ENCODE results near the gene MPHOSPH10. TPM values are rescaled to one million over a fixed set of nuclear protein-coding genes. Genes with fewer than 3 reads are reported as not detected.

The MPHOSPH10 gene
- total and polyA plus RNA-seq, 2 of the 13 experiments (the other 11 are each of a cell fraction or from before 2014, with no cell fraction given): 37.8 to 137 TPM

- no peak for DNase-seq (ENCODE audit: low spot score)
- no peak overlapping the region for H3K27ac ChIP-seq (ENCODE audit: extremely low read length, insufficient read depth, low read length)
- H3K27me3 ChIP-seq (ENCODE audit: control insufficient read depth in 1 of 2, insufficient read depth in 2 of 2, low read length in 2 of 2): 0 out of 5 replicates have a peak, but pooled peaks cover 0 to 3% of the 10 kb centered on the region in 2 experiments
- no TSS peak for BruUV-seq (replicated peaks)
- H3K36me3 ChIP-seq (replicated peaks in 1 of 2; ENCODE audit: control insufficient read depth in 1 of 2, insufficient read depth in 2 of 2, low read length in 2 of 2): no peaks in the 10 kb centered on the region
- no peak overlapping the region for H3K4me2 ChIP-seq (ENCODE audit: low read depth, low read length)
- no peaks in the 10 kb centered on the region for H3K4me1 ChIP-seq (ENCODE audit: insufficient read depth, low read length)
- no peaks in the 10 kb centered on the region for H3K9me3 ChIP-seq (ENCODE audit: low read length)
- intact Hi-C loops (cut with micrococcal nuclease; ENCODE audit: unreplicated experiment): no loop called here
- ChIA-PET POLR2A (interaction anchor here (1.1 kb wide), 1 partner anchor 120 kb away, joined by 3 read pairs; the partner anchor contains the start of gene NAGK), CTCF (ENCODE audit: low intra/inter-chr PET ratio, low total read pairs) (no interaction called here)
- no peak overlapping the region for H3K4me3 ChIP-seq (replicated peaks in 1 of 3; ENCODE audit: insufficient read depth in 1 of 3, low read depth in 2 of 3, low read length in 3 of 3)
- H3K9ac ChIP-seq (ENCODE audit: insufficient read depth, low read depth, low read length): no peak overlapping the region
- H3K79me2 ChIP-seq (ENCODE audit: insufficient read depth, low read length): no peaks in the 10 kb centered on the region
- in situ Hi-C loops (cut with HindIII; ENCODE audit: extremely low pct_ligation_motif_present, low pct_unique_long_range_greater_than_20kb): no loop called here
- FAIRE-seq: no peak
- H4K20me1 ChIP-seq (ENCODE audit: insufficient read depth, low read length): no peaks in the 10 kb centered on the region
- no peak for ATAC-seq
- H2AFZ ChIP-seq (ENCODE audit: low read length): no peak overlapping the region
- 3% methylated on average over 2 of the region's 2 CpGs for WGBS (ENCODE audit: low lambda C conversion rate)
- TF ChIP-seq RXRA (CRISPR knock-in tag; IDR thresholded peaks at IDR 0.05) (no peak), DNMT3B (CRISPR knock-in tag; conservative IDR thresholded peaks at IDR 0.05) (no peak), CBX2 (IDR thresholded peaks at IDR 0.05; ENCODE audit: low read depth, low read length) (no peak), CBX2 (CRISPR knock-in tag; IDR thresholded peaks at IDR 0.05; ENCODE audit: low read depth) (no peak), ZNF546 (CRISPR knock-in tag; conservative IDR thresholded peaks at IDR 0.05) (no peak), ZNF207 (IDR thresholded peaks at IDR 0.05; ENCODE audit: borderline replicate concordance) (no peak), ZNF382 (CRISPR knock-in tag; IDR thresholded peaks at IDR 0.05; ENCODE audit: borderline replicate concordance) (no peak), KAT7 (CRISPR knock-in tag; IDR thresholded peaks at IDR 0.05; ENCODE audit: borderline replicate concordance) (no peak), ZZZ3 (CRISPR knock-in tag; IDR thresholded peaks at IDR 0.05; ENCODE audit: borderline replicate concordance) (no peak), ZNF160 (CRISPR knock-in tag; IDR thresholded peaks at IDR 0.05) (no peak), MAZ (IDR thresholded peaks at IDR 0.05; ENCODE audit: borderline replicate concordance, low read depth, low read length) (no peak), MAZ (CRISPR knock-in tag; IDR thresholded peaks at IDR 0.05; ENCODE audit: low read depth) (no peak)
- TF ChIP-seq, protein P1, sequence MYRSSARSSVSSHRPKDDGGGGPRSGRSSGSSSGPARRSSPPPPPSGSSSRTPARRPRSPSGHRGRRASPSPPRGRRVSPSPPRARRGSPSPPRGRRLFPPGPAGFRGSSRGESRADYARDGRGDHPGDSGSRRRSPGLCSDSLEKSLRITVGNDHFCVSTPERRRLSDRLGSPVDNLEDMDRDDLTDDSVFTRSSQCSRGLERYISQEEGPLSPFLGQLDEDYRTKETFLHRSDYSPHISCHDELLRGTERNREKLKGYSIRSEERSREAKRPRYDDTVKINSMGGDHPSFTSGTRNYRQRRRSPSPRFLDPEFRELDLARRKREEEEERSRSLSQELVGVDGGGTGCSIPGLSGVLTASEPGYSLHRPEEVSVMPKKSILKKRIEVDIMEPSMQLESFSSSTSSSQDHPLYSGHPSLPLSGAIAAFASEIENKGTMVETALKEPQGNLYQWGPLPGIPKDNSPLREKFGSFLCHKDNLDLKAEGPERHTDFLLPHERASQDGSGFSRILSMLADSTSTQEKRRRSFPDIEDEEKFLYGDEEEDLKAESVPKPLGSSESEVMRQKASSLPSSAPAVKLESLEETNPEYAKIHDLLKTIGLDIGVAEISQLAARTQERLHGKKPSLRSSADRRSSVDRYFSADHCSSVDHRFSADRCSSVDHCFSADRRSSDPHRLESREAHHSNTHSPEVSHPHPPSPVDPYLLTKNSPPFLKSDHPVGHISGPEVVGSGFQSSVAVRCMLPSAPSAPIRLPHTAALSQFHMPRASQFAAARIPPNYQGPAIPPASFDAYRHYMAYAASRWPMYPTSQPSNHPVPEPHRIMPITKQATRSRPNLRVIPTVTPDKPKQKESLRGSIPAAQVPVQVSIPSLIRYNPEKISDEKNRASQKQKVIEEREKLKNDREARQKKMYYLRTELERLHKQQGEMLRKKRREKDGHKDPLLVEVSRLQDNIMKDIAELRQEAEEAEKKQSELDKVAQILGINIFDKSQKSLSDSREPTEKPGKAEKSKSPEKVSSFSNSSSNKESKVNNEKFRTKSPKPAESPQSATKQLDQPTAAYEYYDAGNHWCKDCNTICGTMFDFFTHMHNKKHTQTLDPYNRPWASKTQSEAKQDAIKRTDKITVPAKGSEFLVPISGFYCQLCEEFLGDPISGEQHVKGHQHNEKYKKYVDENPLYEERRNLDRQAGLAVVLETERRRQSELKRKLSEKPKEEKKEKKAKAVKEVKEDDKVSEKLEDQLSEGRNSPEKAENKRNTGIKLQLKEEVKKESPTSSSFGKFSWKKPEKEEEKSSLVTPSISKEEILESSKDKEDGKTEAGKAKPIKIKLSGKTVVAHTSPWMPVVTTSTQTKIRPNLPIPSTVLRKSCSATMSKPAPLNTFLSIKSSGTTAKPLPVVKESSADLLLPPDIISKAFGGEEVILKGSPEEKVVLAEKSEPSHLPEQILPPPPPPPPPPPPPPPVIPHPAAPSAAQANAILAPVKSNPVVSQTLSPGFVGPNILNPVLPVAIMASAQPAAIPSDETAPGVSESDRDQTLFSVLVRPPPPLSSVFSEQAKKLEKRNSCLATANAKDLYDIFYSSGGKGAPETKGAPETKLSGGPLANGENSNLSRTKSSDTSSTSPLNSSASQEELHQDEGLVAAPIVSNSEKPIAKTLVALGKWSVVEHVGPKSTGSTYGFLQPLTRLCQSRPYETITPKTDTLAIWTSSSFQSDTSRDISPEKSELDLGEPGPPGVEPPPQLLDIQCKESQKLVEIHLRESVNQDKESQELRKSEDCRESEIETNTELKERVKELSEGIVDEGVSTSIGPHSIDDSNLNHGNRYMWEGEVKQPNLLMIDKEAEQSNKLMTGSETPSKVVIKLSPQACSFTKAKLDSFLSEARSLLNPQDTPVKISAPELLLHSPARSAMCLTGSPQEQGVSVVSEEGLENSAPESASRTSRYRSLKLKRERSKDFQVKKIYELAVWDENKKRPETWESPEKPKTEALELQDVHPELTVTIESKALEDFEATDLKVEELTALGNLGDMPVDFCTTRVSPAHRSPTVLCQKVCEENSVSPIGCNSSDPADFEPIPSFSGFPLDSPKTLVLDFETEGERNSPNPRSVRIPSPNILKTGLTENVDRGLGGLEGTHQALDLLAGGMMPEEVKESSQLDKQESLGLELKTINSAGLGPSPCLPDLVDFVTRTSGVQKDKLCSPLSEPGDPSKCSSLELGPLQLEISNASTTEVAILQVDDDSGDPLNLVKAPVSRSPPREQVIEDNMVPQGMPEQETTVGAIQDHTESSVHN (CRISPR knock-in tag; IDR thresholded peaks at IDR 0.05): no peak
- TF ChIP-seq, protein P2, sequence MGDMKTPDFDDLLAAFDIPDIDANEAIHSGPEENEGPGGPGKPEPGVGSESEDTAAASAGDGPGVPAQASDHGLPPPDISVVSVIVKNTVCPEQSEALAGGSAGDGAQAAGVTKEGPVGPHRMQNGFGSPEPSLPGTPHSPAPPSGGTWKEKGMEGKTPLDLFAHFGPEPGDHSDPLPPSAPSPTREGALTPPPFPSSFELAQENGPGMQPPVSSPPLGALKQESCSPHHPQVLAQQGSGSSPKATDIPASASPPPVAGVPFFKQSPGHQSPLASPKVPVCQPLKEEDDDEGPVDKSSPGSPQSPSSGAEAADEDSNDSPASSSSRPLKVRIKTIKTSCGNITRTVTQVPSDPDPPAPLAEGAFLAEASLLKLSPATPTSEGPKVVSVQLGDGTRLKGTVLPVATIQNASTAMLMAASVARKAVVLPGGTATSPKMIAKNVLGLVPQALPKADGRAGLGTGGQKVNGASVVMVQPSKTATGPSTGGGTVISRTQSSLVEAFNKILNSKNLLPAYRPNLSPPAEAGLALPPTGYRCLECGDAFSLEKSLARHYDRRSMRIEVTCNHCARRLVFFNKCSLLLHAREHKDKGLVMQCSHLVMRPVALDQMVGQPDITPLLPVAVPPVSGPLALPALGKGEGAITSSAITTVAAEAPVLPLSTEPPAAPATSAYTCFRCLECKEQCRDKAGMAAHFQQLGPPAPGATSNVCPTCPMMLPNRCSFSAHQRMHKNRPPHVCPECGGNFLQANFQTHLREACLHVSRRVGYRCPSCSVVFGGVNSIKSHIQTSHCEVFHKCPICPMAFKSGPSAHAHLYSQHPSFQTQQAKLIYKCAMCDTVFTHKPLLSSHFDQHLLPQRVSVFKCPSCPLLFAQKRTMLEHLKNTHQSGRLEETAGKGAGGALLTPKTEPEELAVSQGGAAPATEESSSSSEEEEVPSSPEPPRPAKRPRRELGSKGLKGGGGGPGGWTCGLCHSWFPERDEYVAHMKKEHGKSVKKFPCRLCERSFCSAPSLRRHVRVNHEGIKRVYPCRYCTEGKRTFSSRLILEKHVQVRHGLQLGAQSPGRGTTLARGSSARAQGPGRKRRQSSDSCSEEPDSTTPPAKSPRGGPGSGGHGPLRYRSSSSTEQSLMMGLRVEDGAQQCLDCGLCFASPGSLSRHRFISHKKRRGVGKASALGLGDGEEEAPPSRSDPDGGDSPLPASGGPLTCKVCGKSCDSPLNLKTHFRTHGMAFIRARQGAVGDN (CRISPR knock-in tag; IDR thresholded peaks at IDR 0.05): no peak
Measured at GRCh38 chr2:71187589-71187988, 57.2 kb downstream of the MPHOSPH10 start.
